MG63 (cell line): ENCODE measurements around the gene TBC1D14. TPM values are rescaled to one million over a fixed set of nuclear protein-coding genes. Genes with fewer than 3 reads are reported as not detected.

ENCODE experiments used
- DNase-seq: peaks from one replicate; pipeline ENCODE4 v3.0.0-alpha.2; 2020
- H3K27me3 ChIP-seq: fragments of 250-450 bp; sonication (Bioruptor Pico); 2 replicates; pipeline ENCODE4 v1.5.1; 2020; ENCODE audit warnings: mild to moderate bottlenecking, moderate library complexity
- H3K36me3 ChIP-seq: fragments of 250-450 bp; sonication (Bioruptor Pico); 2 replicates; pipeline ENCODE4 v1.5.1; 2020; ENCODE audit warnings: mild to moderate bottlenecking, moderate library complexity
- H3K4me3 ChIP-seq: fragments of 250-450 bp; sonication (Bioruptor Pico); 2 replicates; pipeline ENCODE4 v1.5.1; 2020; ENCODE audit warnings: mild to moderate bottlenecking, moderate library complexity
- H3K9me3 ChIP-seq: fragments of 250-450 bp; sonication (Bioruptor Pico); 2 replicates; pipeline ENCODE4 v1.5.1; 2020; ENCODE audit warnings: mild to moderate bottlenecking, moderate library complexity
- total RNA-seq: library from RNA; depleted of rRNA; stranded (reverse); fragments of >200 nt; shearing (Covaris generic); gene quantifications from 2 replicates; pipeline ENCODE4 v1.2.3, GENCODE V29; 2014; ENCODE audit warnings: low replicate concordance

The TBC1D14 gene
- total RNA-seq, 1 experiment from 2014 or later = 16.3 TPM

DNA sequence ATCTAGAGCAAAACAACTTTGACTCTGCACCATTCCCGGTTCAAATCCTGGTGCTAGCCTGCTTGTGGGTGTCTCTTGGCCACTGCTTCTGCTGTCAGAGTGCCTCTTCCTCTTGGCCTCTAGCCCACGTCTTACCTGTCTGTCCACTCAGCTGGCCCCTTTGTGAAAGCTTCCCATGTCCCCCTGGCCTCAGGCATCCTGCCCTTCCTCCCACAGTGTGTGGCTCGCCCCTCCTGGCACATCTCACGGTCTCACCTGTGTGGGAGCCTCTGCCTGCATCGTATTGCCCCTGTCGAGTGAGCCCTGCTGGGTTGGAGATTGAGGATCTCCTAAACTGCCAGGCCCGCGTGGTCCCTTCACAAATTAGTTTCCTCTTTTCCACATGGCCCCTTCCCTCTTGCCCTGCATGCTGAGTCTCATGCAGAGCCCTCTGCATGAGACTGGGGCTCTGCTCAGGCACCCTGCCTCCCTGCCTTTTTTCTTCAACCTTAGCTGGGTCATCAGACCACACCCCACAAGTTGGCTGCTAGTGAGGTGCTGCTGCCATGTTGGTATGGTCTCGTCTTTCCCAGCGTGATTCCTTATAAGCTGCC is 79.8 kb downstream of the TBC1D14 start:
- no peaks in the 10 kb centered on the region for H3K27me3 ChIP-seq
- no peak overlapping the region for H3K4me3 ChIP-seq
- H3K9me3 ChIP-seq = no peaks in the 10 kb centered on the region
- peaks cover 5% of the 10 kb centered on the region; the same call in 1 of the 2 replicates for H3K36me3 ChIP-seq
- no peak for DNase-seq

DNA sequence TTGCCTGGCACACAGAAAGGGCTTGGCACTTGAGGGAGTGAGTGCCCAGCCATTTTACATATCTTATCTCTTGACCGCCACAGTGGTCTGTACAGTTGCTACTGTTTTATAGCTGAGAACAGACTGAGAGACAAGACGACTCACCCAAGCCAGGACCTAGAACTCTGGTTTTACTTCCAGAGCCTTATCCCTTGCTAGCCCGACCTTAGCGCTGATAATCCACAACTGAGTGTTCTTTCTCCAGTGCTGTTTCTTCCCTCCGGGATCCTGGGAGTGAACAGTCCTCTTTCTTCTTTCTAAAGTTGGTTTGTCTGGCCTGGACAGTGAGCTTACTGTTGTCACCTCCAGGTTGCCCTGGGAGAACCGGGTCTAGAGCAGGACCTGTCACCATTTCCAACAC is 81.0 kb downstream of the TBC1D14 start:
- Histone ChIP-seq H3K9me3 (no peaks in the 10 kb centered on the region), H3K36me3 (peaks cover 5% of the 10 kb centered on the region; the same call in 1 of the 2 replicates), H3K27me3 (no peaks in the 10 kb centered on the region), H3K4me3 (no peak overlapping the region)
- DNase-seq = no peak

DNA sequence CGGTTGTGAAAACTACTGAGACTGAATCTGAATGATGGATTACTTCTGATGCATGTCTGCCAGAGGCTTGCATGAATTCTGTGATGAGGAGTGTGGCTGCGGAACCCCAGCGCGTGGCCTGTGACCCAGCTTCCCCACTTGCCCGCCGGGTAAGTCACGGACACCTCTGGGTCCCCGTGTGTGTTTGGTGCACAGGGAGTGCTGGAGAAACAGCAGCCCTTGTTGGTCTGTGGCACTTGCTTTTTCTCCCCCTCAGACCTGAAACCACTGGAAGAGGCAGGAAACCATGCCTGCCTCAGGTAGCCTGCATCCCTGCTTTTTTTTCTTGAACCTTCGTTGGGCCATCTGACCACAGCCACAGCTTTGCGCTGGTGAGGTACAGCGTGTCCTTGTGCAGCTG is 81.6 kb downstream of the TBC1D14 start:
- no peak overlapping the region for H3K4me3 ChIP-seq
- DNase-seq = no peak

GRCh38 chr4:6991771-6992557 is 82.3 kb downstream of the TBC1D14 start:
- peaks cover 5% of the 10 kb centered on the region; the same call in 1 of the 2 replicates for H3K36me3 ChIP-seq
- peak; percentile 80 for DNase-seq
- H3K9me3 ChIP-seq = no peaks in the 10 kb centered on the region
- no peak overlapping the region for H3K4me3 ChIP-seq
- H3K27me3 ChIP-seq = no peaks in the 10 kb centered on the region

More for the DNA sequence above, 81.6 kb downstream of the TBC1D14 start:
- no peaks in the 10 kb centered on the region for H3K27me3 ChIP-seq
- no peaks in the 10 kb centered on the region for H3K9me3 ChIP-seq
- peaks cover 5% of the 10 kb centered on the region; the same call in 1 of the 2 replicates for H3K36me3 ChIP-seq

DNA sequence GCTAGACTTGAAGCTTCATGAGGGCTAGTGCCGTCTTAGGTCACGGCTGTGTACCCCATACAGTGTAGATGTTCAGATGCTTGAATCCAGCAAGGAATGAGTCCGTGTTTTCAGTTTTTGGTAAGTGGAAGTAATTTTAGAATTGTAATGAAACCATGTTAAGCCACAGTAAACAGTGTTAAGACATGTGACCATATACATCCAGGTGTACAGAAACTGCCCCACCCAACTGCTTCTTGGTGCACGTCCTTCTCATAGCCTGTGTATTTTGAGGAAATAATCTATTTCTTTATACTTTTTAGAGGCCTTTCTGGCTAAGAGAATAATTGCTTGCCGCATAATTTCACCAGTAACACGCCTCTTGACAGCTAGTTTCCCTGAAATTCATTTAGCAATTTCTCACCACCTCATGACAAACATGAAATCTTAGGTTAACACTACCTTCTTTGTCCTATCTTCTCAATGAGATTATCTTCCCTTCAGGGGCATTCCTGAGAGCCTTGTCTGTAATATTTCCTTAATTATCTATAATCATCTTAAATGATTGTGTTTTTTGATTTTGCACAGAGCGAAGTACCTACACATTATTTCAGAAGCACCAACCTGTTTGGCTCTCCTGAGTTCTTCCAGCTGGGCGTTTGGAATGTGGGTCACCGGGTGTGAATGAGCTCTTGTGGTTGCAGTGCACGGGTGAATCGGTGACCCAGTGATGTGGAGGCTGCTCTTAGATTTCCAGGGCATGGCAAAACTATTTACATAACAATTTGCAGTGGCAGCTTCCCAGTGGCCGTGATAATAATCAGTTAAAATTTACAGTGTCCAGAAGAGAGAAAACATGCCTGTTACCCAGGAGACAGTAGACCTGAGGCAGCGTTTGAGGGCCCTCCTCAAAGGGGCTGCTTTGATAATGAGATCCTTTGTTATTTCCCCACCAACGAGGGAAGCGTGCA is 83.4 kb downstream of the TBC1D14 start:
- Histone ChIP-seq H3K36me3 (peaks cover 5% of the 10 kb centered on the region; the same call in 1 of the 2 replicates), H3K9me3 (no peaks in the 10 kb centered on the region), H3K27me3 (no peaks in the 10 kb centered on the region), H3K4me3 (no peak overlapping the region)
- no peak for DNase-seq

GRCh38 chr4:6996481-6996880 is 86.9 kb downstream of the TBC1D14 start:
- Histone ChIP-seq H3K27me3 (no peaks in the 10 kb centered on the region), H3K9me3 (no peaks in the 10 kb centered on the region), H3K4me3 (no peak overlapping the region), H3K36me3 (peaks cover 6% of the 10 kb centered on the region)
- DNase-seq = no peak

- Histone ChIP-seq H3K4me3 (no peak overlapping the region), H3K27me3 (no peaks in the 10 kb centered on the region), H3K36me3 (peaks cover 2% of the 10 kb centered on the region; the same call in 1 of the 2 replicates), H3K9me3 (no peaks in the 10 kb centered on the region)
- no peak for DNase-seq
These were observed 89.8 kb downstream of the TBC1D14 start for GRCh38 chr4:6999172-7000086.

DNA sequence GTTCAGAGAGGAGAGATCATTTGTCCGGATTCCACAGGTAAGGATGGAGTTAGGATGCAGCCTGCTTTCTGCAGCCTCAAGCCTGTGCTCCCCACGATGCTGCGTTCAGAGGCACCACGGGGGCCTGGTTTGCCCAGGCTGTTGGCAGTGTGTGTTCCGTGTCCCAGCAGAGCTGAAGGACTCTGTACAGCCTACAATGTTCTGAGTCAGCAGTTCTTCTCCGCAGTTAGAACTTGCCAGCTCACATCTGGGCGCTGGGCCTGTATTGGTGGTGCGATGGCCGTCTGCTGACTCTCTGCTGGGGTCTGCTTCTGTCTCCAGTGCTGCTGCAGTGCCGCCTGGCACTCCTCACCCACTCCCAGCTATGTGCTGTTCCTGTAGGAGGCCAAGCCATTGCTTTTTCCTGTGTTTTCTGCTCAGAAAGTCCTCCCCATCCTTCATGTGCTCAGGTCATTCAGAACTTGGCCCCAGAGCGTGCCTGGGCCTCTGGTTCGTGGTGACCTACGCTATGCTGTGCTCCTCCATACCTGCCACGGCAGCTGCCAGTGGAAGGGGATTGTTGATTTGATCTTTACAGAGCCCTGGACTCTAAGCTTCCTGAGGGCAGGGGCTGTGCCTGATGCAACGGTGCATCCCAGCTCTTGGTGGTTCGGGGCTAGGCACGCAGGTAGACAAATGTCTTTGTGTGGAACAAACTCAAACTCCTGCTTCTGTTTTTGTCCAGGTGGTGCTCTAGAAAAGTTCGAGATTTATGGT is 91.0 kb downstream of the TBC1D14 start:
- H3K4me3 ChIP-seq = no peak overlapping the region
- H3K9me3 ChIP-seq = no peaks in the 10 kb centered on the region
- no peak for DNase-seq
- peaks cover 2% of the 10 kb centered on the region; the same call in 1 of the 2 replicates for H3K36me3 ChIP-seq
- H3K27me3 ChIP-seq = no peaks in the 10 kb centered on the region

GRCh38 chr4:7001271-7001670 is 91.6 kb downstream of the TBC1D14 start:
- no peaks in the 10 kb centered on the region for H3K27me3 ChIP-seq
- DNase-seq = no peak
- no peak overlapping the region for H3K4me3 ChIP-seq
- no peaks in the 10 kb centered on the region for H3K9me3 ChIP-seq
- peaks cover 2% of the 10 kb centered on the region; the same call in 1 of the 2 replicates for H3K36me3 ChIP-seq

GRCh38 chr4:7002336-7002735 is 92.7 kb downstream of the TBC1D14 start:
- no peak for DNase-seq
- no peak overlapping the region for H3K4me3 ChIP-seq
- no peaks in the 10 kb centered on the region for H3K27me3 ChIP-seq
- peaks cover 2% of the 10 kb centered on the region; the same call in 1 of the 2 replicates for H3K36me3 ChIP-seq
- no peaks in the 10 kb centered on the region for H3K9me3 ChIP-seq

DNA sequence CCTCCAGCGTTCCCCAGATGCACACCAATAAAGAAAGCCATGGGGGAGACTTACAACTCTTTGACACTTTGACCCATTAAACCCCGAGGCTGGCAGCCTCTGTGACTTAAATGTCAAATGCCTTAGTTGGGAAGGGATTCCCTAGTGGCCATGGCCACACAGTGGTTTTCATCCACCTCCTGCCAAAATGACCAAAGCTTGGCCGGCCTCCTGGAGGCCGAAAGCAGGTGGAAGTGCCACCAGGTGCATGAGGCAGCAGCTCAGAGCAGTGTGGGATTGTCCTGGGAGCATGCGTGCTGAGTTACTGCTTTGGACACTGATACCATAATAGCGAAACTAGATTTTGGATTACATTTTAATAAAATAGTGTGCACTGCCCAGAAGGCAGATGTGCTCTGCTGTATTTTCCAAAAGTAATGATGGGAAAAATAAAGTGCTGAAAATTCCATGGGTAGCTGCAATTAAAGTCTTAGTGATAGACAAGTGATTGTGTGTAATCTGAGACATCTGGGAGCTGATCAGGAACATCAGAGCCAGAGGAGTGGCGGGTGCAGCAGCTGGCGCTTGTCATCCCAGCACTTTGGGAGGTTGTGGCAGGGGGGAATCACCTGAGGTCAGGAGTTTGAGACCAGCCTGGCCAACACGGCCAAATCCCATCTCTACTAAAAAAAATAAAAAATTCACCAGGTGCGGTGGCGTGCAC is 93.7 kb downstream of the TBC1D14 start:
- Histone ChIP-seq H3K4me3 (no peak overlapping the region), H3K36me3 (peaks cover 2% of the 10 kb centered on the region; the same call in 1 of the 2 replicates), H3K27me3 (no peaks in the 10 kb centered on the region), H3K9me3 (no peaks in the 10 kb centered on the region)
- no peak for DNase-seq

DNA sequence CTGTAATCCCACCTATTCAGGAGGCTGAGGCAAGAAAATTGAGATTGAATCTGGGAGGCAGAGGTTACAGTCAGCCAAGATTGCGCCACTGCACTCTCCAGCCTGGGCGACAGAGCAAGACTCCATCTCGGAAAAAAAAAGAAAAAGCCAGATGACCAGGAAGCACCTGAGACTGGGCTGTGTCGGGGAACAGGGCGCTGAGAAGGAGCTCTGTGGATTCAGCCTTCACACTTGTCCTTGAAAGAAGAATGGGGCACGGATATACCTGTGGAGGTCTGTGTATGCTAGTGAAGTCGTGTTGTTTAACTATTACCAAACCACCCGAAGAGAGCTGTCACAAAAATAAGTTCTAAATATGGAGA is 94.2 kb downstream of the TBC1D14 start:
- no peak for DNase-seq
- H3K36me3 ChIP-seq = peaks cover 2% of the 10 kb centered on the region; the same call in 1 of the 2 replicates
- no peaks in the 10 kb centered on the region for H3K27me3 ChIP-seq
- H3K9me3 ChIP-seq = no peaks in the 10 kb centered on the region
- H3K4me3 ChIP-seq = no peak overlapping the region

DNA sequence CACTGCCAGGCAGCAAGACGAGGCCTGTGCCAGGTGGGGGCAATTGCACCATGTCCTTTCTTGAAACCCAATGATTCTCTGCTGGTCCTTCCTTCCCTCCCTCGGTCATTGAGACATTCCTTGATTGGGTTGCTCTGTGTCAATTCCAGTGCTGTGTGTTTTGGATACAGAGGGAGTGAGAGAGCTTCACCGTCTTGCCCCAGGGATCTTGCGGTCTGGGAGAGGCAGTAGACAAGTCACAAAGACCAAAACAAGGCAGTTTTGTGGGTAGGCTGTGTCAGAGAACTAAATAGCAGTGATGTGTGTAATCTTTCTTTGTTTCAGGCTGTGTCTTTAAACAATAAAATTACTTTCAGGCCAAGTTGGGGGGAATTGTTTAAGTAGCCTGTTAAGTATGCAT is 94.7 kb downstream of the TBC1D14 start:
- no peak for DNase-seq
- H3K9me3 ChIP-seq = no peaks in the 10 kb centered on the region
- H3K27me3 ChIP-seq = no peaks in the 10 kb centered on the region
- H3K36me3 ChIP-seq = peaks cover 2% of the 10 kb centered on the region; the same call in 1 of the 2 replicates
- H3K4me3 ChIP-seq = no peak overlapping the region

DNA sequence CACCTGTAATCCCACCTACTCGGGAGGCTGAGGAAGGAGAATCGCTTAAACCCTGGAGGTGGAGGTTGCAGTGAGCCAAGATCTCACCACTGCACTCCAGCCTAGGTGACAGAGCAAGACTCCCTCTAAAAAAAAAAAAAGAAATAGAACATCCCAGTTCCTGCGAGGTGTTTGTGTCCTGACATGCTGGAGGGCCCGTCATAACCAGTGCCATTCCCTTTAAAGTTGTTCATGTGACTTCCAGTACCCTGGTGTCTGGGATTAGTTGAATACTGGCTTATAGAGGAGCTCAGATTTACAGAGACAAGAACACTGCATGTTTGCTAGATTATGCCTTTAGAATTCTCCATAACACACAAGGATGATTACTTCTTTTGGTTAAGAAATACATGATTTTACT is 95.9 kb downstream of the TBC1D14 start:
- H3K36me3 ChIP-seq = no peaks in the 10 kb centered on the region; the same call in 1 of the 2 replicates
- no peaks in the 10 kb centered on the region for H3K27me3 ChIP-seq

GRCh38 chr4:7006411-7006810 is 96.8 kb downstream of the TBC1D14 start:
- no peaks in the 10 kb centered on the region; the same call in 1 of the 2 replicates for H3K36me3 ChIP-seq
- H3K4me3 ChIP-seq = no peak overlapping the region
- DNase-seq = no peak
- no peaks in the 10 kb centered on the region for H3K9me3 ChIP-seq
- no peaks in the 10 kb centered on the region for H3K27me3 ChIP-seq

More for the DNA sequence above, 95.9 kb downstream of the TBC1D14 start:
- DNase-seq = no peak
- H3K4me3 ChIP-seq = no peak overlapping the region
- H3K9me3 ChIP-seq = no peaks in the 10 kb centered on the region
